Measurements from ENCODE around the gene AIG1.
A peak's percentile ranks its signal among the peaks of the same experiment; 100 is the strongest.
"Not testable (repeated sequence)": the region's sequence is repeated elsewhere in the genome, so short reads cannot be mapped to it uniquely, and the experiment has no call there.

The AIG1 gene

GRCh38 chr6:143059663-143060353 is 881 bp upstream of the AIG1 start:
- DNase-seq: peak in 2 of 3 experiments; percentile 36 to 68

GRCh38 chr6:143060354-143060805 is 309 bp upstream of the AIG1 start:
- DNase-seq: peak; percentile 47 to 87 (median 84)

- peak in 1 of 3 experiments; percentile 51 for DNase-seq
Measured at GRCh38 chr6:143061597-143062385, 1.1 kb downstream of the AIG1 start.

GRCh38 chr6:143062551-143062950 is 1.9 kb downstream of the AIG1 start:
- DNase-seq: no peak

GRCh38 chr6:143063631-143064030 is 2.9 kb downstream of the AIG1 start:
- DNase-seq: no peak

- no peak for DNase-seq
Measured at GRCh38 chr6:143064271-143064670, 3.6 kb downstream of the AIG1 start.

GRCh38 chr6:143064951-143065683 is 4.4 kb downstream of the AIG1 start:
- DNase-seq: no peak

- no peak for DNase-seq
Measured at GRCh38 chr6:143068001-143068400, 7.3 kb downstream of the AIG1 start.

- DNase-seq: no peak
Measured at GRCh38 chr6:143074101-143074500, 13.4 kb downstream of the AIG1 start.

GRCh38 chr6:143074670-143075318 is 14.1 kb downstream of the AIG1 start:
- no peak for DNase-seq

GRCh38 chr6:143078468-143079324 is 18.0 kb downstream of the AIG1 start:
- peak in 1 of 3 experiments; percentile 8 for DNase-seq

GRCh38 chr6:143079325-143079640 is 18.6 kb downstream of the AIG1 start:
- no peak for DNase-seq

GRCh38 chr6:143082274-143082673 is 21.6 kb downstream of the AIG1 start:
- DNase-seq: not testable (repeated sequence)

- not testable (repeated sequence) for DNase-seq
Measured at GRCh38 chr6:143084019-143084418, 23.3 kb downstream of the AIG1 start.

- DNase-seq: not testable (repeated sequence)
Measured at GRCh38 chr6:143087335-143087734, 26.6 kb downstream of the AIG1 start.

- no peak for DNase-seq
Measured at GRCh38 chr6:143087856-143088255, 27.2 kb downstream of the AIG1 start.

- no peak for DNase-seq
Measured at GRCh38 chr6:143090314-143091044, 29.8 kb downstream of the AIG1 start.

GRCh38 chr6:143092768-143093167 is 32.1 kb downstream of the AIG1 start:
- DNase-seq: no peak

- DNase-seq: no peak
Measured at GRCh38 chr6:143093290-143093689, 32.6 kb downstream of the AIG1 start.

GRCh38 chr6:143096403-143096802 is 35.7 kb downstream of the AIG1 start:
- DNase-seq: no peak

- no peak for DNase-seq
Measured at GRCh38 chr6:143097224-143097795, 36.6 kb downstream of the AIG1 start.

All from NCI-H1417 (cell line).